D341Med (cell line): Measurements from ENCODE around the gene SLC2A8.

Experiments used
- DNase-seq: peaks from one replicate; pipeline ENCODE4 v3.0.0; 2012; ENCODE audit warnings: low spot score

Gene SLC2A8

GRCh38 chr9:127457191-127457878 is 60.4 kb downstream of the SLC2A8 start:
- no peak for DNase-seq
